Activated CD8-positive, alpha-beta memory T cell treated with anti-CD3 and anti-CD28 coated beads, Interleukin-2, amount 50 U/mL, for 24 hours (primary cell): ENCODE data around the gene NRIP2.

Source experiments
- DNase-seq: peaks from one replicate; pipeline ENCODE4 v3.0.0-alpha.2; 2020; ENCODE audit errors: extremely low read depth

The NRIP2 gene

DNA sequence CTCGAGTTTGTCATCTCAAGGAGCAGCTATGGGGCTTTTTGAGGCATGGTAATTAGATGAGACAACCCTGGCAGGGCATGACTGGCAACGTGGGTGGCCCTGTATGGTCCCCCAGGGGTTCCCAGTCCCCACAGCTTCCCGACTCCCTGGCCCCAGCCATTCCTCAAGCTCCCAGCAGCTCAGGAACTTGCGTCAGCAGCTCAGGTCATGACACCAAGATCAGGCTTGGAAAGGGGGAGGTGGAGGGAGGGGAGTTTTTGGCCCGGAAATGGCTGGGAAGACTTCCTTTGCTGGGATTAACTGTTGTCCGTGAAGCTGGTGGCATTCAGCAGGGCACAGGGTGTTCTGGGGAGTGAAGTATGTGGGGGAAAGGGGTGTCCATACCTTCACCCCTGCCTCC lies 10.4 kb upstream of the NRIP2 start:
- DNase-seq = no peak

DNA sequence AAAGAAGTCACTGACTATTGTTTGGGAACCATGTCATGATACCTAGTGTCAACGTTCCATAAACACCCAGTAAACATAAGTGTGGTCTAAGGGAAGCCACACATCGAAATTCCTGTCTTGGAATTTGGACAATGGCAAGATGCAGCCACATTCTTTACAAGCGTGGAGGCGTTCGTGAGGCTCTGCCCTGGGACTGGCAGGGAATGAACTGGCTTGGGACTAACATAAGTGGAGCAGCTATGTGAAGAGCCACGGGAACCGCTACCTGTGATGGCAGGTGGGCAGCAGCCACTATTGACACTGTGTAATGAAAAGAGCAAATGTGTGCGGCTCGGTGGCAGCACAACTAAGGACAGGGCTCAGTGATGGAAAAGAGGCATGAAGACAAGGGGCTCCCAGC lies 10.0 kb upstream of the NRIP2 start:
- DNase-seq = no peak

DNA sequence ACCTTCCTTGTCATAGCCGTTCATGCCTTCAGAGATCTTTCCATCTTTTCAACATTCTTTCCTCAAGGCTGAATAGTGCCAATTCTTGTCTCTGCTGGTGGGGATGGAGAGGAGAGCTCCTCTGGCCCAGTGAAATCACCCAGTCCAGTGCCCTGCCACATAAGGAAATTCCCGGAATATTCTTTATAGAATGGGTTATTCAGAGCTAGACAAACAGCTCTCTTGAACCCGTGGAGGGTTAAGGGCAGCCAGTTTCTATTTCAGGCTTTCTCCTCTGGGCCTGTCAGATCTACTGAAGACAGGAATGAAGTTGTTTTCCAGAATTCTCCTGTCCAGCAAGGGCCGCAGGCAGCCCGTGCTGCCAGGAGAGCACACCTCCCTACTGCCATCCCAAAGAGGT lies 8.1 kb upstream of the NRIP2 start:
- DNase-seq = no peak

DNA sequence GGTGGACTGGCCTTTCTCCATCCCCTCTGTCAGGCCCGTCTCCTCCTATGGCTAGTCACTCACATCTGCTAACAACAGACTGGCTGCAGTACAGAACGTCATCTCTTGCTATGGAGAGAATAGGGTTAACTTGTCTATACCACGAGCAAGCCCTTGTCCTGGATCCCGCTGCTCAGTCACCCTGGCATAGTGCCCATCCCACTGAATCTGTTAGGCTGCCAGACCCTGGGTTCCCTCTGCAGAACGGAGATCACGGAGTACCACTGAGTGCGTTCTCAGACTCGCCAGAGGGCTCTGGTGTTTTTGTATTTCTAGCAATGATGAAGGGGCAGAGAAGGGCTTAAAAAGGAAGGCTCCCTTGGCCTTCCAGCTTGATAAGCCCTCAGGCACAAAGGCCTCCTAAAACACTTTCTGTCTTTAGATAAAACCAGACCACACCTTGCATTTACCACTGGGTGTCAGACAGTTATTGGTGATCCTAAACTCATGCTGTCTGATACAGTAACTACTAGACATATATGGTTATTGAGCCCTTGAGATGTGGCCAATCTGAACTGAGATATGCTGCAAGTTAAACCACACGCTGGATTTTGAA lies 6.3 kb upstream of the NRIP2 start:
- DNase-seq = no peak

DNA sequence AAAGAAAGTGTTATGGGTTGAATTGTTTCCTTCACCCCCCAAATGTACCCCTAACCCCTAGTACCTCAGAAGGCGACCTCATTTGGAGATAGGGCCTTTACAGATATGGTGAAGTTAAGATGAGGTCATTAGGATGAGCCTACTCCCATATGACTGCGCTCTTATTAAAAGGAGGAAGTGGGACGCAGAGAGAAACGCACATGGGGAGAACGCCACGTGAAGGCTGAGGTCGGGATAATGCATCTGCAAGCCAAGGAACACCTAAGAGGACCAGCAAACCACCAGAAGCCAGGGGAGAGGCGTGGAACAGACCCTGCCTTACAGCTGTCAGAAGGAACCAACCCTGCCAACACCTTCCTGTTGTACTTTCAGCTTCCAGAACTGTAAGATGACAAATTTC lies 1.7 kb upstream of the NRIP2 start:
- no peak for DNase-seq

DNA sequence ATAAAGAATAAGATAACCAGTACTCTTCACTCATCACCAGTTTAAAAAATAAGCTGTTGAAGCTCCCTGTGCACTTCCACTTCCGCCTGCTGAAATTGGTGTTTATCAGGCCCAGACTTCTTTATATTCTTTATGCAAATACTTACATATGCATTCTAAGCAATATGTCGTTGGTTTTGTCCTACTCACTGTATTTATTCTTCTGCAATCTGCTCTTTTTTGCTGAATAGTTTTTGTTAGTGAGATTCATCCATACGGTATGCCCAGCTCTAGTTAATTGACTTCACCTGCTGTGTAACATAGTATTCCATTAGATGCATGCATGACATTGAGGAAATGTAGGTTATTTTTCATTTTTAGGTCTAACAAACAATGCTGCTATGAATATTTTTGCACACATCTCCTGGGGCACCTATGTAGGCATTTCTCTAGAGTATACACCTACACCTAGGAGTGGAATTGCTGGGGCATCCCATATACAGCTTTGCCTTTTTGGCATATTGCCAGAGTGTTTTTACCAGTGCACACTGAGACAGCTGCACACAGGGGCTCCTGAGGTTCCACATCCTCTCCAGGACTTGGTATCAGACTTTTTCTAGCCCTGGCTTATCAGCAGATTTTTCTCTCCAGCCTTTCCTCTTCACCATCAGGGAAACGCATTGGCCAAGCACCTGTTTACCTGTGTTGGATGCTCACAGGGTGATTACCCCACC lies 1.0 kb upstream of the NRIP2 start:
- DNase-seq = no peak

DNA sequence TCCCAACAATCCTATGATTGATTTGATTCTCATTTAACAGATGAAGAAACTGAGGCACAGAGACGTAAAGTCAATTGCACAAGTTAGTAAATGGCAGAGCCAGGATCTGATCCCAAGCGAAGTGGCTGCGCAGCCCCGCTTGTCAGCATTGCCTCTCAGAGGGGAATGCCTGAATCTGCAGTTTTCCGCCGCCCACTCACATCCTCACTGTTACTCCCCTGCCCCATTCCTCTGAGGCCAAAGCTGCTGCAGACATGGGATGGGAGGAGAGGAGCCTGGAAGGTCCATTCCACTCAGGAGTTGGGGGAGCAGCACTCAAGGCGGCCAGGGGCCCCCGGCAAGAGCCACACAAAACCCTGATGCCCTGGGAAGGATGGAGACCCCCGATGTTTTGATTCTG lies 1.0 kb downstream of the NRIP2 start:
- no peak for DNase-seq

DNA sequence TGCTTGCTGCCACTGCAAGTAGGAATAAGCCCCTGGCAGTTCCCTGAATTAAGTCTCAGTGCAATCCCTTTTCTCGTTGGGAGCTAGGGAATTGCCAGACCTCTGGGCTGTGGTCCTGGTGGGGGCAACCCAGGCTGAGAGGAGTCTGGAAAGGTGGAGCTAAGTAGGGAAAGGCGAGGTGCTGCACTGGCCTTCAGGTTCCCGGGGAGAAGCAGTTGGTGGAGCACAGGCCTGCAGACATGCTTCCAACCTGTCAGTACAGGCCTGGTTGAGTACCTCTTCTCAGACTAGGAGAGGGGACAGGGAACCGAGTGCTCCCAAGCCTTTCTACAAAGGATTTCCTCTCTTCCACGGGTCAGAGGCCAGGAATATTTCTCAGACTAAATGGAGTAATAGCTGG lies 1.5 kb downstream of the NRIP2 start:
- no peak for DNase-seq

DNA sequence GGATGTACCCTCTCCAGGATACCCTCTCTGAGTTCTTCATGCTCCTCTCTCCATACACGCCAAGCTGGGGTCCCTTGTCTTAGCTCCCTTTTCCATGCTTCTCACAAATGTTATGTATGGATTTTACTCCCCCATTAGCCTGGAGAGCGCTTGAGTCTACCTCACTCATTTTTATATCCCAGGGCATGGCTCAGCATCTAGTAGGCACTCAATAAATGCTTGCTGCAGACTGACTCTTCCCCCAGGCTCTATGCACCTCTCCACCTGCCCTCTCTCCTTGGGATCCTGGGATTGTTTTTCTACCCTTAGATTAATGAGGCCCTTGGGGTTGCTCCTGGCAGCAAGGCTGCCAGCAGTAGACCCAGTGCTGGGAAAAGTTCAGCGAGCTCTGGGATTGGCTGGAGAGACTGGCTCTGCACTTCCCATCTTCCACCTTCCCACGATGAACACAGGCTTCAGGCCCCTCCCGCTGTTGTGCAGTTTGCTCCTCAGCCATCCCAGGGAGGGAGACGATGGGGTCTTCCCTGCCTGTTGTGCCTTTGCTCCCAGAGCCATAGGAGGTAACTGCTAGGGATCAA lies 2.2 kb downstream of the NRIP2 start:
- no peak for DNase-seq

DNA sequence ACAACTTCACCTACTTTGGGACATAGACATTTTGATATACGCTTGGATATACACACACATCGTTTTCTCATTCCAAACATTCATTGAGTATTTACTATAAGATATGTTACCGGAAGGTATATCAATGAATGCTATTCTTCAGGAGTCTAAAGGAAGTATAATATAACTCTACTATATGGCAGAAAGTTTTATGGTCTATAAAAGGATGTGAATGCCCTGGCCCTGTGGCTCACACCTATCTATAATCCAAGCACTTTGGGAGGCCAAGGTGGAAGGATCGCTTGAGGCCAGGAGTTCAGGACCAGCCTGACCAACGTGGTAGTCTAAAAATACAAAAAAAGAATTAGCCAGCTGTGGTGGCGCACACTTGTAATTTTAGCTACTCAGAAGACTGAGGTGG lies 5.6 kb downstream of the NRIP2 start:
- DNase-seq = no peak

DNA sequence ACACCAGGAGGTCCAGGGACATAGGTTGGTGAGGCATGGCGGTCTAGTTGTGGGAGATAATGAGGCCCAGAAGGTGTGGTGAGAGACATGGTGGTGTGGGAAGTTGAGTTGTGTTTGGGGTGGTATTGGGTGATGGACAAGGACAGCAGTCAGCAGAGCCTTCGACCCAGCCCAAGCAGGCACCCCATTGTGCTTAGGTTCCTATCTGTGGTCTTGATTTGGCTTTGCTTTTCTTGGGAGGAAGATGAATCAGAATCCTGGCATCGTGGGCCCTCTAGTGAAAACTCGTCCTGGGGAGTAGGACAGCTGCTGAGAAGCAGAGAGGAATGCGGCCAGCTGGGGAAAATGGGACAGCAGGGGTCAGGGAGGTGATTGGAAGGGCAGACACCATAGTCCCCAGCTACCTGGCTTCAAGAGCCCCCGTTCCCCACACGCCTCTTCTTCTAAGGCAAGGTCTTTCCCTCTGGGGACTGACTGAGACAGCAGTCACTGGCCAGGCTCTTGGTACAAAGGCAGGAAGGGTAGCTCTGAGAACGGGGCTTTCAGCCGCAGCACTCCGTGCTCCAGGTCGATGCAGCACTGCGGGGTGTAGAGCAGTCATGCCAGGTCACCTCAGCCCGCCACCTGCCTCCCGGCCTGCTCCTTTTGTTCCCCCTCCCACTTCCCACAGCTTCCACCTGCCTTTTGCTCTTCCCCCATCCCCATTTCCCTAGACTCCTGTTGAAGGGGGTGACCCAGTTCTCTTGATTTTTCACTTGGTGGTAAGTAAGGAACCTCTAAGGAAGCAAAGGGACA lies 7.9 kb downstream of the NRIP2 start:
- DNase-seq = no peak

DNA sequence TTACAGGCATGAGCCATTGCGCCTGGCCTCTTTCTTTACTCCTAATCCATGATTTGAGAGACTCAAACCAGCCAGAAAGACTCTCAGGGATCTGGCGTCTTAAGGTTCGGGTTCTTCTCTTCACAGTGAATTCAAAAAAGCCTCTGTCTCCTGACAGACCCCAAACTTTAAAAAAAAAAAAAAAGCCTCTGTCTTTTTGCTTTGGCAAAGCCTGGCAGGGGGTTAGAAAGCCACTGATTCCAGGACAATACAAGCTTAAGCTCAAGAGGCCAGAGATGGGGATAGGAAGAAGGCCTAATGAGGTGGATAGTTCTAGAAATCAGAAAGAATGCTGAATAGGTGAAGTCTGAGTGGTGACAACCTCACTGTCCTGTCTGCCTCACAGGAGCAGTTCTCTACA lies 8.8 kb downstream of the NRIP2 start:
- DNase-seq = no peak

DNA sequence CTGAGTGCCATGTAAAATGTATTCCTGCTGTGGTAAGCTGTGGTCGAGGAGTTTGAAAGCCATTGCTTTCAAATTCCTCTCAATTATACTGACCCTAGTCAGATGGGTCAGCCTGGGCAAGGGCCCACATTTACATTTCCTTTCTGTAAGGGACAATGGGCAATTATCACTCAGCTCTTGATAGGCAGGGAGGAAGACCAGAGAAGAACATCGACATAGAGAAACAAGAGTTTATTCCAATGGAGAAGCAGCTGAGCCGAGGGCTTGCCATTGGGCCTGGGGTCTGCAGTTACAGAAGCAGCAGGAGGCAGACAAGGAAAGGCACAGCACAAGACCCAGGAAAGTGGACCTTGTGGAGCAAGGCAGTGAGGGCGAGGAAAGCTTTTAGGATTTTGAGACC lies 9.7 kb downstream of the NRIP2 start:
- no peak for DNase-seq

DNA sequence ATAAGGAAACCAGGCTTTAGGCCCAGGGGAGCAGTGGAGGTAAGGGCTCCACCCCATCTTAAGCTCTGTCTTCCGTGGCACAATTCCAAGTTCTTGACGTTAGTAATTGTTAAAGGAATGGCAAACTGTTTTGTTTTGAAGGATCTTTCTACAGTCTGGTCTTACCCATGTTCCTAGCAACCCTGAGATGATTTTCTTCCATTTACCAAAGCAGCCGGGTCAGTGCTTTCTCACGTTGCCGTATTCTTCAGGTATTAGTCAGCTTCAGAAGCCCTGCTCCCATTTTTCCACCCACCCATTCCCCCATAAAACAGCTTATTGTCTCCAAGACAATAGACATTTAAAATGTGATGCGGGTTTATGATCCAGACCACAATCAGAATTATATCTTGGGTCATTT lies 10.3 kb downstream of the NRIP2 start:
- DNase-seq = no peak

DNA sequence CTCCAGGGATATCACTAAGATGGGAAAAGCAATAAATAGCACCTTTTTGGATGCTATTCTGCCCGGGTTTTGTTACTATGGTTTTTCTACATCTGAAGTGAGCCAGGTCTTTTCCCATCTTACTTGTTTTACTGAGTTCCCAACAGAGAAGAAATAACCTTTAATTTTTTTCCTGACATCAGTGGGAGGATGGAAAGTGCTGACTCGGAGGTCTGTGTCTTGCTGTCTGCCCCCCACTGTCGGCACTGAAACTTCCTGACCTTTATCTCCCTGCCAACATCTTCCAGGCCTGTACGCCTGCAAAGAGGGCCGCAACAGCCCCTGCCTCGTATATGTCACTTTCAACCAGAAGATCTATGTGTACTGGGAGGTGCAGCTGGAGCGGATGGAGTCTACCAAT lies 11.4 kb downstream of the NRIP2 start:
- no peak for DNase-seq

DNA sequence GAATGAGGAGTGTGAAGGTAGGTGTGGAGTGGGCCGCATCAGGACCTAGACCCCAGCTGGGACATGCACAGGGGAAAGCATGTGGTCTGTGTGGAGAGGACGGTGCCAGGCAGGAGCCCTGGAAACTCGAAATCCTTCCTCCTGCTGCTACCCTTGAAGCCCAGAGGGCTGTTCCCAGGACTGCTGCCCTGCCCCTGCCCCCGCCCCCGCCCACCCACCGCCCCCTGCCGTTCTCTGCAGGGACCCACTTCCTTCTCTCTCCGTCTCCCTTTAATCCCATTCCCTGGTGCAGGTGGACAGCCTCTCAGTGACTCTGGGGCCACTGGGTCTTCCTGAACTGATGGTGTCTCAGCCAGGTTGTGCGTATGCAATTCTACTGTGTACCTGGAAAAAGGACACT lies 14.4 kb downstream of the NRIP2 start:
- no peak for DNase-seq

DNA sequence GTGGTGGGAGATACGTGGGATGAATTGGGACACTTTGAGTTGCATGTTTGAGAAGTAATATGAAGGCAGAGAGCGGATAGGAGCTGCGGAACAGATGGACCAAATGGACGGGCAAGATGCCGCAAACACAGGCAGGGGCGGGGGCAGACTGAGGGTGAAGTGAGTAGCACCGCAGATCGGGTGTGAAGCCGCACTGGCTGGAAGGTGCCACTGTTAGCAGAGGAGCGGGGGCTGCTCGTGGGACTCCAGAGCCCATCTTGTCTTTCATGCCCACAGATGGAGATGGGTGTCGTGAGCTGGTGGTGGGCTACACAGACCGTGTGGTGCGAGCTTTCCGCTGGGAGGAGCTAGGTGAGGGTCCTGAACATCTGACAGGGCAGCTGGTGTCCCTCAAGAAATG lies 15.0 kb downstream of the NRIP2 start:
- DNase-seq = no peak

DNA sequence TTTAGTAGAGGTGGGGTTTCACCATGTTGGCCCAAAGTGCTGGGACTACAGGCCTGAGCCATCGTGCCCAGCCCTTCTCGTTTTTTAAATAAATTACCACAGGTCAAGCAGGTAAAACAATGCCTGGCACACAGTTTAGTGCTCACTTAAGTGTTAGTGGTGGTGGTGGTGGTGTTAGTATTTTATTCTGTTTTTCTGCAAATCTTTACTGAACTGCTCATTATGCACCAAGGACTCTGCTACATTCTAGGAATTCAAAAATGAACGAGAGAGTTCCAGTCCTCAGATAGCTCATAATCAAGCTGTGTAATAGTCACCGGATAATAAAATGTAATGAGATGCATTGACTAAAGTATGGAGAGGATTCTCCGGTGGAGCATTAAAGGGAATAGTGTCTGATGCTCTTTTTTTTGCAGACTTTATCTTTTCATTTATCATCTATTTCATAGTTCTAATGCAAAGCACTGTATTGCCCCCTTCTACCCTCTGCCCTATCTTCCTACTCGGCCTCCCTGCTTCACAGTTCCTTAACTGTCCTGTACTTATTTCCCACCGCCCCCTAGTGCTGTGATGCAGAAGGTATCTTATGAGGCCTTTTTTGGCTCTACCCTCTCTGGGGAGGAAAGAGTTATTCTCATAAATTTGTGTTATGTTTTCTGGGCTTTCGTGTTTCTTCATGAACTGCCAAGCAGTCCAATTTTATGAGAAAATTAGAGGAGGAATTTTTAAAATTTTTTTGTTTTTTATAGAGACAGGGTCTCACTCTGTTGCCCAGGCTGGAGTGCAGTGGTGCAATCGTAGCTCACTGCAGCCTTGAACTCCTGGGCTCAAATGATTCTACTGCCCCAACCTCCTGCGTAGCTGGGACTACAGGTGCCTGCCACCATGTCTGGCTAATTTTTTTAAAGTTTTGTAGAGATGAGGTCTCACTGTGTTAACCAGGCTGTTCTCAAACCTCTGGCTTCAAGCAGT lies 21.3 kb downstream of the NRIP2 start:
- DNase-seq = peak; percentile 14

DNA sequence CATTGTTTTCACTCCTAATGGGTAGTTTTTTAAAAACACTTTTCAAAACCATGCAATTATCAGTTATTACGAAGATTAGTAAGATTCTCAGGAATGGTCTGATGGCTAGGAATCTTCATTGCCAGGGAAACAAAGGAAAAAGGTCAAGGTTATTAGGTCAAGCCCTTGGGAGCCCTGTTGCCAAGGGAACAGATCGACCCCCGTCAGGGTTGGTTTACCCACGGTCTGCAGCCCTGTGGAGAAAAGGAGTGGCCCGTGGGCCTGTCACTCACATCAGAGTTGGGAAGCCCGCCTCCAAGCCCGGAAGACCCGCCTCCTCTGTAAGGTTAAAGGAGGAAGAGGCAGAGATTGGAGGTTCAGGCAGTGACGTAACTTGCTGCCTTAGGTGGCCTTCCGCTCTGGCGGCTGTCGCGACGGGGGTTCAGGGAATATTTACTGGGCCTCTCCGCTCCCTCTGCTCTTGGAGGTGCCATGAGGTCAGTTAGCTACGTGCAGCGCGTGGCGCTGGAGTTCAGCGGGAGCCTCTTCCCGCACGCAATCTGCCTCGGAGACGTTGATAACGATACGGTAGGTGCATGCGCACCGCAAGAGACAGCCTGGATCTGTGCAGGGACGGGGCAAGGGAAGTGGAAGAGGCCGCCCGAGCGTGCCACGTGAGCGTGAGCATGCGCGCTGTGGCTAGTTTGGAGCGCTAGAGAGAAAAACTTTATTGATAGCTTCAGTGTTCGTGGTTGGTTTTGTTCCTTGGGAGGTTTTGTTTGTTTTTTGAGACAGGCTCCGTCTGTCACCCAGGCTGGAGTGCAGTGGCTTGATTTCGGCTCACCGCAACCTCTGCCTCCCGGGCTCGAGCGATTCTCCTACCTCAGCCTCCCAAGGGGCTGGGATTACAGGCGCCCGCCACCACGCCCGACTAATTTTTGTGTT lies 22.3 kb downstream of the NRIP2 start, which contains the start of gene ITFG2:
Gene ITFG2, plus strand, starts transcription at position 379 of the 924 bp plus-strand sequence. Its CDS starts 93 bp downstream, at position 472.
- peak; percentile 98 for DNase-seq

DNA sequence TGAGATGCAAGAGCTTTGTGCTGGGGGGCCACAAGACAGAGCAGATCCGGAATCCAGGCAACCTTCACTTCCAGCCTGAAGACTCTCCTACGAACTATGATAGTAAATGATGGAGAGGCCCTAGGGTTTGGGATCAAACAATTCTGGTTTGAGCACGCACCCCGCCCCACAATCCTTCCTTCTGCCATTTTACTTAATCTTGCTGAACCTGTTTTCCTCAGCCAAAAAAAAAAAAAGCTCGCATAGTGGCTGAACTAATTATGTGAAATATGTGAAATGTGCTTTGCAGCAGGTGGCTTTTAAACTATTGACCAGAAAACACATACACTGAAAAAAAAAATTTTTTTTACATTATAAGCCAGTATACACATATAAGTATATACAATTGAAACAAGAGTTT lies 23.0 kb downstream of the NRIP2 start:
- DNase-seq = no peak
